ENCODE data around the gene C2CD5. TPM values are rescaled to one million over a fixed set of nuclear protein-coding genes. Genes with fewer than 3 reads are reported as not detected.

Gene C2CD5
- total and polyA plus RNA-seq, 2 of the 4 experiments (the other 2 are of a cell fraction), result 14.5 to 15.8 TPM

GRCh38 chr12:22535478-22535877, 8.9 kb downstream of the C2CD5 start:
- Histone ChIP-seq H3K14ac (replicated peaks; ENCODE audit: low read depth, low read length) (no peak overlapping the region), H3K56ac (ENCODE audit: extremely low read depth, insufficient read depth, low read length) (no peak overlapping the region), H3K9me1 (ENCODE audit: insufficient read depth, low read length) (no peaks in the 10 kb centered on the region), H3K9ac (ENCODE audit: low read depth, low read length) (no peak overlapping the region), H3K4ac (ENCODE audit: low read depth, low read length) (no peak overlapping the region), H3K27me3 (ENCODE audit: control insufficient read depth, insufficient read depth, low read length) (no peaks in the 10 kb centered on the region), H2BK20ac (ENCODE audit: low read depth, low read length) (no peak overlapping the region), H2AFZ (replicated peaks; ENCODE audit: low read length, poor library complexity) (no peak overlapping the region), H4K5ac (ENCODE audit: low read depth, low read length) (no peak overlapping the region), H2BK5ac (ENCODE audit: low read depth, low read length, poor library complexity, severe bottlenecking) (no peak overlapping the region), H3K9me3 (ENCODE audit: control insufficient read depth, insufficient read depth, low read length) (no peaks in the 10 kb centered on the region), H2AK5ac (ENCODE audit: low read depth, low read length) (no peak overlapping the region), H3K4me3 (ENCODE audit: insufficient read depth, low read depth, low read length) (no peak overlapping the region), H3K4me2 (ENCODE audit: low read depth, low read length) (no peak overlapping the region), H3K79me1 (ENCODE audit: low read depth in 1 of 2, low read length in 2 of 2) (peaks cover 3 to 22% of the 10 kb centered on the region in 2 experiments; a peak in 3 of 4 replicates), H4K8ac (ENCODE audit: low read depth in 2 of 2, low read length in 2 of 2) (no peak overlapping the region), H4K91ac (ENCODE audit: insufficient read depth, low read depth, low read length) (no peak overlapping the region), H3K23ac (ENCODE audit: low read depth, low read length) (no peak overlapping the region), H2AK9ac (replicated peaks; ENCODE audit: low read depth, low read length, poor library complexity) (no peak overlapping the region), H2BK120ac (ENCODE audit: low read depth, low read length) (no peak overlapping the region), H2BK15ac (ENCODE audit: low read depth, low read length) (no peak overlapping the region), H3K27ac (ENCODE audit: insufficient read depth, low read length) (no peak overlapping the region), H3K4me1 (ENCODE audit: control insufficient read depth, insufficient read depth, low read length) (peaks cover 3% of the 10 kb centered on the region), H4K20me1 (ENCODE audit: insufficient read depth, low read length) (no peaks in the 10 kb centered on the region), H3K36me3 (ENCODE audit: control insufficient read depth, insufficient read depth, low read length) (peaks cover 11% of the 10 kb centered on the region), H3K18ac (ENCODE audit: low read depth, low read length) (no peak overlapping the region)
- ChIA-PET CTCF (no interaction called here), POLR2A (ENCODE audit: unreplicated experiment) (no interaction called here)
- in situ Hi-C loops (cut with MboI; ENCODE audit: low sequenced_read_pairs), result no loop called here
- TF ChIP-seq MXI1 (IDR thresholded peaks at IDR 0.05; ENCODE audit: borderline replicate concordance, low read depth, low read length) (no peak), MAFK (IDR thresholded peaks at IDR 0.05; ENCODE audit: low read depth, low read length) (no peak), USF2 (IDR thresholded peaks at IDR 0.05; ENCODE audit: low read depth, low read length) (no peak), CHD1 (IDR thresholded peaks at IDR 0.05; ENCODE audit: low read depth, low read length) (no peak), MAZ (IDR thresholded peaks at IDR 0.05; ENCODE audit: borderline replicate concordance, low read depth, low read length) (no peak), BHLHE40 (IDR thresholded peaks at IDR 0.05; ENCODE audit: low read depth, low read length) (no peak), CEBPB (IDR thresholded peaks at IDR 0.05; ENCODE audit: low read depth, low read length) (no peak), SMC3 (IDR thresholded peaks at IDR 0.05; ENCODE audit: low read depth, low read length) (no peak), RFX5 (IDR thresholded peaks at IDR 0.05; ENCODE audit: low read depth, low read length) (no peak), ELK1 (IDR thresholded peaks at IDR 0.05; ENCODE audit: borderline replicate concordance, low read depth, low read length) (no peak), RCOR1 (IDR thresholded peaks at IDR 0.05; ENCODE audit: insufficient replicate concordance, low read length) (no peak), POLR2A (IDR thresholded peaks at IDR 0.05; ENCODE audit: low read depth, low read length) (no peak), RAD21 (IDR thresholded peaks at IDR 0.05; ENCODE audit: low read length) (no peak)
- WGBS, 2 experiments (ENCODE audit: extremely low coverage in 2 of 2, insufficient read length in 1 of 2), result no CpG with 5 or more reads among the region's 2 CpGs
- intact Hi-C loops (cut with micrococcal nuclease), result no loop called here
- no TSS peak for BruUV-seq (replicated peaks)
- dilution Hi-C loops (cut with HindIII; ENCODE audit: low sequenced_read_pairs, unreplicated experiment), result no loop called here
- DNase-seq (no peak), ATAC-seq (ENCODE audit: low read depth) (no peak)

All from IMR-90 (cell line).